ENCODE data around the gene ZDHHC14. TPM values are rescaled to one million over a fixed set of nuclear protein-coding genes. Genes with fewer than 3 reads are reported as not detected.

ZDHHC14 gene
- total RNA-seq, 1 experiment from 2014 or later = 3.2 TPM

GRCh38 chr6:157450931-157451742 lies 70.1 kb downstream of the ZDHHC14 start:
- no peak for TF ChIP-seq EZH2 (IDR thresholded peaks at IDR 0.05; ENCODE audit: borderline replicate concordance, low read depth, low read length, poor library complexity, severe bottlenecking)
- TF ChIP-seq, protein P1, sequence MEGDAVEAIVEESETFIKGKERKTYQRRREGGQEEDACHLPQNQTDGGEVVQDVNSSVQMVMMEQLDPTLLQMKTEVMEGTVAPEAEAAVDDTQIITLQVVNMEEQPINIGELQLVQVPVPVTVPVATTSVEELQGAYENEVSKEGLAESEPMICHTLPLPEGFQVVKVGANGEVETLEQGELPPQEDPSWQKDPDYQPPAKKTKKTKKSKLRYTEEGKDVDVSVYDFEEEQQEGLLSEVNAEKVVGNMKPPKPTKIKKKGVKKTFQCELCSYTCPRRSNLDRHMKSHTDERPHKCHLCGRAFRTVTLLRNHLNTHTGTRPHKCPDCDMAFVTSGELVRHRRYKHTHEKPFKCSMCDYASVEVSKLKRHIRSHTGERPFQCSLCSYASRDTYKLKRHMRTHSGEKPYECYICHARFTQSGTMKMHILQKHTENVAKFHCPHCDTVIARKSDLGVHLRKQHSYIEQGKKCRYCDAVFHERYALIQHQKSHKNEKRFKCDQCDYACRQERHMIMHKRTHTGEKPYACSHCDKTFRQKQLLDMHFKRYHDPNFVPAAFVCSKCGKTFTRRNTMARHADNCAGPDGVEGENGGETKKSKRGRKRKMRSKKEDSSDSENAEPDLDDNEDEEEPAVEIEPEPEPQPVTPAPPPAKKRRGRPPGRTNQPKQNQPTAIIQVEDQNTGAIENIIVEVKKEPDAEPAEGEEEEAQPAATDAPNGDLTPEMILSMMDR (conservative IDR thresholded peaks at IDR 0.05; ENCODE audit: low read depth, low read length) = no peak
- H3K4me1 ChIP-seq (ENCODE audit: insufficient read depth, low read length, poor library complexity, severe bottlenecking) = no peaks in the 10 kb centered on the region
- no peaks in the 10 kb centered on the region for H3K27me3 ChIP-seq (replicated peaks; ENCODE audit: insufficient read depth, low read depth, low read length, poor library complexity)
- no peaks in the 10 kb centered on the region for H3K36me3 ChIP-seq (ENCODE audit: insufficient read depth, low read length, poor library complexity, severe bottlenecking)
- CTCF ChIA-PET = no interaction called here
- BruUV-seq (replicated peaks) = no TSS peak
- intact Hi-C loops (cut with micrococcal nuclease; ENCODE audit: unreplicated experiment) = no loop called here
- H3K27ac ChIP-seq (ENCODE audit: low read depth, low read length, poor library complexity, severe bottlenecking) = no peak overlapping the region
- H3K9me3 ChIP-seq (ENCODE audit: low read depth, low read length, poor library complexity, severe bottlenecking) = no peaks in the 10 kb centered on the region
- H3K4me3 ChIP-seq (ENCODE audit: low read depth, low read length, poor library complexity, severe bottlenecking) = no peak overlapping the region
- POLR2A ChIA-PET (ENCODE audit: low non-redundant PET) = no interaction called here
- DNase-seq (ENCODE audit: low spot score) = no peak

- no peak overlapping the region for H3K27ac ChIP-seq (ENCODE audit: low read depth, low read length, poor library complexity, severe bottlenecking)
- intact Hi-C loops (cut with micrococcal nuclease; ENCODE audit: unreplicated experiment) = no loop called here
- POLR2A ChIA-PET (ENCODE audit: low non-redundant PET) = no interaction called here
- no peaks in the 10 kb centered on the region for H3K9me3 ChIP-seq (ENCODE audit: low read depth, low read length, poor library complexity, severe bottlenecking)
- H3K4me3 ChIP-seq (ENCODE audit: low read depth, low read length, poor library complexity, severe bottlenecking) = no peak overlapping the region
- no peaks in the 10 kb centered on the region for H3K4me1 ChIP-seq (ENCODE audit: insufficient read depth, low read length, poor library complexity, severe bottlenecking)
- DNase-seq (ENCODE audit: low spot score) = no peak
- H3K36me3 ChIP-seq (ENCODE audit: insufficient read depth, low read length, poor library complexity, severe bottlenecking) = no peaks in the 10 kb centered on the region
- no TSS peak for BruUV-seq (replicated peaks)
- H3K27me3 ChIP-seq (replicated peaks; ENCODE audit: insufficient read depth, low read depth, low read length, poor library complexity) = no peaks in the 10 kb centered on the region
- CTCF ChIA-PET = interaction anchor here (0.5 kb wide), 1 partner anchor 707 kb away, joined by 3 read pairs; no protein-coding TSS in a partner anchor
- TF ChIP-seq, protein P1 (conservative IDR thresholded peaks at IDR 0.05; ENCODE audit: low read depth, low read length) = no peak
- TF ChIP-seq EZH2 (IDR thresholded peaks at IDR 0.05; ENCODE audit: borderline replicate concordance, low read depth, low read length, poor library complexity, severe bottlenecking) = no peak
These were observed 71.1 kb downstream of the ZDHHC14 start for GRCh38 chr6:157452096-157452495.

- no peak overlapping the region for H3K4me3 ChIP-seq (ENCODE audit: low read depth, low read length, poor library complexity, severe bottlenecking)
- CTCF ChIA-PET = no interaction called here
These were observed 72.1 kb downstream of the ZDHHC14 start for GRCh38 chr6:157453131-157453530.

More at GRCh38 chr6:157453131-157453530, 72.1 kb downstream of the ZDHHC14 start:
- no TSS peak for BruUV-seq (replicated peaks)
- POLR2A ChIA-PET (ENCODE audit: low non-redundant PET) = no interaction called here
- Histone ChIP-seq H3K36me3 (ENCODE audit: insufficient read depth, low read length, poor library complexity, severe bottlenecking) (no peaks in the 10 kb centered on the region), H3K4me1 (ENCODE audit: insufficient read depth, low read length, poor library complexity, severe bottlenecking) (no peaks in the 10 kb centered on the region), H3K27ac (ENCODE audit: low read depth, low read length, poor library complexity, severe bottlenecking) (no peak overlapping the region), H3K9me3 (ENCODE audit: low read depth, low read length, poor library complexity, severe bottlenecking) (no peaks in the 10 kb centered on the region), H3K27me3 (replicated peaks; ENCODE audit: insufficient read depth, low read depth, low read length, poor library complexity) (no peaks in the 10 kb centered on the region)
- intact Hi-C loops (cut with micrococcal nuclease; ENCODE audit: unreplicated experiment) = no loop called here
- no peak for DNase-seq (ENCODE audit: low spot score)
- no peak for TF ChIP-seq EZH2 (IDR thresholded peaks at IDR 0.05; ENCODE audit: borderline replicate concordance, low read depth, low read length, poor library complexity, severe bottlenecking)
- TF ChIP-seq, protein P1 (conservative IDR thresholded peaks at IDR 0.05; ENCODE audit: low read depth, low read length) = no peak

Data from A673 (cell line).